Amniotic epithelial cell (primary cell): ENCODE results near the gene ABCG1.

ENCODE experiments used
- DNase-seq: peaks from one replicate; pipeline ENCODE4 v3.0.0-alpha.2; 2010; ENCODE audit warnings: low read depth

ABCG1 gene

GRCh38 chr21:42272109-42272962 is 53.4 kb downstream of the ABCG1 start:
- DNase-seq, result no peak

- DNase-seq, result no peak
Measured at GRCh38 chr21:42272984-42273600, 54.2 kb downstream of the ABCG1 start.

- DNase-seq, result no peak
Measured at GRCh38 chr21:42276076-42276475, 57.1 kb downstream of the ABCG1 start.

- no peak for DNase-seq
Measured at GRCh38 chr21:42276526-42277154, 57.7 kb downstream of the ABCG1 start.

GRCh38 chr21:42277593-42277992 is 58.7 kb downstream of the ABCG1 start:
- no peak for DNase-seq

GRCh38 chr21:42278451-42279149 is 59.7 kb downstream of the ABCG1 start:
- no peak for DNase-seq

GRCh38 chr21:42279341-42279871 is 60.5 kb downstream of the ABCG1 start:
- no peak for DNase-seq

- no peak for DNase-seq
Measured at GRCh38 chr21:42279888-42280287, 60.9 kb downstream of the ABCG1 start.

GRCh38 chr21:42280356-42281180 is 61.6 kb downstream of the ABCG1 start:
- no peak for DNase-seq

- DNase-seq, result no peak
Measured at GRCh38 chr21:42281181-42281680, 62.3 kb downstream of the ABCG1 start.

- no peak for DNase-seq
Measured at GRCh38 chr21:42282021-42282420, 63.1 kb downstream of the ABCG1 start.

GRCh38 chr21:42282715-42283114 is 63.8 kb downstream of the ABCG1 start:
- no peak for DNase-seq

GRCh38 chr21:42285569-42286245 is 66.8 kb downstream of the ABCG1 start:
- DNase-seq, result no peak

- DNase-seq, result no peak
Measured at GRCh38 chr21:42286416-42286815, 67.5 kb downstream of the ABCG1 start.

GRCh38 chr21:42287193-42288083 is 68.5 kb downstream of the ABCG1 start:
- no peak for DNase-seq

- DNase-seq, result no peak
Measured at GRCh38 chr21:42288962-42289361, 70.0 kb downstream of the ABCG1 start.

- DNase-seq, result no peak
Measured at GRCh38 chr21:42289926-42290325, 71.0 kb downstream of the ABCG1 start.

GRCh38 chr21:42290505-42290904 is 71.6 kb downstream of the ABCG1 start:
- DNase-seq, result no peak

- DNase-seq, result no peak
Measured at GRCh38 chr21:42291003-42291750, 72.2 kb downstream of the ABCG1 start.
